HepG2 (cell line): Measurements from ENCODE around the gene C19orf18. TPM values are rescaled to one million over a fixed set of nuclear protein-coding genes. Genes with fewer than 3 reads are reported as not detected.
A peak's percentile ranks its signal among the peaks of the same experiment; 100 is the strongest.

Experiments used
- CC2D1A ChIP-seq: sonication (generic); formaldehyde crosslinking; IDR thresholded peaks from 2 replicates; pipeline ENCODE4 v1.8.1; 2023; ENCODE audit warnings: mild to moderate bottlenecking, missing genetic modification reagents
- DBP ChIP-seq: sonication (generic); formaldehyde crosslinking; IDR thresholded peaks from 2 replicates; pipeline ENCODE4 v1.4.0; 2020; ENCODE audit warnings: missing genetic modification reagents; ENCODE audit errors: not compliant biosample characterization
- ESRRA ChIP-seq: sonication (generic); formaldehyde crosslinking; IDR thresholded peaks from 2 replicates; pipeline ENCODE4 v1.5.1; 2020; ENCODE audit warnings: mild to moderate bottlenecking, low read depth, missing genetic modification reagents
- FOSL1 ChIP-seq: sonication (generic); formaldehyde crosslinking; IDR thresholded peaks from 2 replicates; pipeline ENCODE4 v1.9.0; 2021; ENCODE audit warnings: missing genetic modification reagents, borderline replicate concordance
- FOXC1 ChIP-seq: sonication (generic); formaldehyde crosslinking; IDR thresholded peaks from 2 replicates; pipeline ENCODE4 v1.8.0; 2022; ENCODE audit warnings: mild to moderate bottlenecking, missing genetic modification reagents, borderline replicate concordance
- GPBP1L1 ChIP-seq: sonication (generic); formaldehyde crosslinking; IDR thresholded peaks from 2 replicates; pipeline ENCODE4 v1.5.0; 2020; ENCODE audit warnings: mild to moderate bottlenecking, missing genetic modification reagents
- HNRNPK ChIP-seq: fragments of 200-400 bp; formaldehyde crosslinking; IDR thresholded peaks from 2 replicates; pipeline ENCODE4 v1.6.1; 2018; ENCODE audit warnings: low read length, low read depth, moderate library complexity, mild to moderate bottlenecking; ENCODE audit not compliant: poor library complexity, severe bottlenecking
- MLXIP ChIP-seq: sonication (generic); formaldehyde crosslinking; IDR thresholded peaks from 2 replicates; pipeline ENCODE4 v1.9.0; 2021; ENCODE audit warnings: missing genetic modification reagents, borderline replicate concordance
- NFKBIZ ChIP-seq: IDR thresholded peaks from 2 replicates; pipeline ENCODE4 v1.6.1; 2018; ENCODE audit warnings: missing genetic modification reagents, missing compliant biosample characterization
- NR1H2 ChIP-seq: sonication (generic); formaldehyde crosslinking; IDR thresholded peaks from 2 replicates; pipeline ENCODE4 v1.8.1; 2022; ENCODE audit warnings: low read depth, missing genetic modification reagents, borderline replicate concordance
- PATZ1 ChIP-seq: sonication (generic); formaldehyde crosslinking; IDR thresholded peaks from 2 replicates; pipeline ENCODE4 v1.4.0; 2020; ENCODE audit warnings: missing genetic modification reagents
- PAX8 ChIP-seq: sonication (generic); formaldehyde crosslinking; IDR thresholded peaks from 2 replicates; pipeline ENCODE4 v1.8.0; 2022; ENCODE audit warnings: mild to moderate bottlenecking, missing genetic modification reagents, borderline replicate concordance
- RBM39 ChIP-seq: fragments of 200-400 bp; formaldehyde crosslinking; IDR thresholded peaks from one replicate; pipeline ENCODE4 v1.6.1; 2018; ENCODE audit warnings: antibody characterized with exemption, mild to moderate bottlenecking, low read depth, low read length; ENCODE audit not compliant: poor library complexity, severe bottlenecking
- RFX5 ChIP-seq: IDR thresholded peaks from 2 replicates; pipeline ENCODE4 v1.6.1; 2011; ENCODE audit warnings: low read depth, low read length, improper control_type of control experiment
- U2AF1 ChIP-seq: fragments of 200-400 bp; formaldehyde crosslinking; optimal IDR thresholded peaks from 2 replicates; pipeline ENCODE3; 2017; ENCODE audit warnings: mild to moderate bottlenecking, low read depth, low read length
- ZNF282 ChIP-seq: fragments of 450-650 bp; IDR thresholded peaks from 2 replicates; pipeline ENCODE4 v1.6.1; 2018; ENCODE audit not compliant: partially characterized antibody
- ZNF34 ChIP-seq: sonication (generic); formaldehyde crosslinking; IDR thresholded peaks from 2 replicates; pipeline ENCODE4 v1.4.0; 2020; ENCODE audit warnings: mild to moderate bottlenecking, missing genetic modification reagents, borderline replicate concordance
- polyA plus RNA-seq, 8 experiments: library from polyadenylated mRNA; depleted of rRNA in 3 of 8; stranded (reverse) in 7 of 8; unstranded in 1 of 8; fragments of >200 nt; fragmentation: Illumina TruSeq in 4 of 8; extraction: Trizol in 4 of 8; gene quantifications; 2 replicates each; pipeline versions ENCODE4 v1.2.1 to v1.2.3, GENCODE V29; 2011 to 2016; ENCODE audit warnings: low read depth in 4 of 8, missing spikeins in 1 of 8, mixed read lengths in 1 of 8; ENCODE audit not compliant: insufficient read depth in 1 of 8
- total RNA-seq, 5 experiments: library from RNA; depleted of rRNA; stranded (reverse); fragments of >200 nt; fragmentation: Illumina TruSeq; extraction: Trizol; gene quantifications; 2 replicates each; pipeline ENCODE4 v1.2.3, GENCODE V29; 2016; ENCODE audit warnings: low read depth in 1 of 5
- TF ChIP-seq, protein P1 (sequence below): fragments of 450-650 bp; IDR thresholded peaks from 2 replicates; pipeline ENCODE4 v1.6.1; 2017; ENCODE audit warnings: mild to moderate bottlenecking

C19orf18 gene
- total and polyA plus RNA-seq, 2 of the 13 experiments (the other 11 are each of a cell fraction or from before 2014, with no cell fraction given): 0.38 to 0.55 TPM

DNA sequence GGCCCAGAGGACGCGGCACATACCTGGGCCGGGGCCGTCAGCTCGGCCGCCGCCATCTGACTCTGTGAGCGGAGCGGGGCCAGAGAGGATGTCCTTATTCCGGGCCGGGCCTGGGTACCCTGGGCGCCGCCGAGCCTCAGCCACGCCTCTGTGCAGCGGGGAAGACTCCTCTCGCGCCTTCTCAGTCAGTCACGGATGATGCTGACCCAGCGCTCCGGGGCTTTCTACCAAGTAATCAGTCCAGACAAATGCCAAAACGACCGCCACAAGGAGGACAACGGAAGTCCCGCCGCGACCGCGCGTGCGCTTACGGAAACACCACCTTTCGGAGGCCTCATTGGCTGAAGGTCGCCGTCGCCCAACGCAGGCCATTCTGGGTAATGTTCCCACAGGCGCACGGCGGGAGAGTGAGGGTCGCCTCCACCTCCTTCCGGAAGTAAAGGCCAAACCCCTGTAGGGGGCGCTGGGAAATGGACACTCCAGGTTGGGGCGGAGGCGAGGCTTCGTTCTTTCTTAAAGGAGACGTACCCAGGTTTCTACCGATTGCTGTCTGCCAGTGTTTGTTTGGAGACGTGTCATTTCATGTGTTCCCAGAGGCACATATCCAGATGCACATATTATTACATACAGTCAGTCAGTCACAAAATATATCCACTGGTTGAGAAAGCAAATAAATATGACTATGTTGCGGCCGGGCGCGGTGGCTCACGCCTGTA, 26.8 kb downstream of the C19orf18 start, which contains the start of gene ZNF256 (continued):
- TF ChIP-seq MLXIP (CRISPR knock-in tag): no peak
- TF ChIP-seq GPBP1L1 (CRISPR knock-in tag): no peak
- TF ChIP-seq PAX8 (CRISPR knock-in tag): 0 out of 2 replicates have a peak, but pooled peaks have one; percentile 50
- no peak for TF ChIP-seq ZNF282
- TF ChIP-seq RBM39: no peak
- TF ChIP-seq PATZ1 (CRISPR knock-in tag): peak; percentile 49; the same call in 1 of the 2 replicates
- TF ChIP-seq FOXC1 (CRISPR knock-in tag): peak; percentile 88
- no peak for TF ChIP-seq NR1H2 (CRISPR knock-in tag)
- TF ChIP-seq RFX5: no peak
- 0 out of 2 replicates have a peak, but pooled peaks have one; percentile 54 for TF ChIP-seq ZNF34 (CRISPR knock-in tag)
- no peak for TF ChIP-seq DBP (CRISPR knock-in tag)
- TF ChIP-seq U2AF1: peak; percentile 66
- TF ChIP-seq FOSL1 (CRISPR knock-in tag): no peak
- no peak for TF ChIP-seq HNRNPK
- TF ChIP-seq NFKBIZ (CRISPR knock-in tag): no peak
- TF ChIP-seq CC2D1A (CRISPR knock-in tag): no peak
- TF ChIP-seq, protein P1, sequence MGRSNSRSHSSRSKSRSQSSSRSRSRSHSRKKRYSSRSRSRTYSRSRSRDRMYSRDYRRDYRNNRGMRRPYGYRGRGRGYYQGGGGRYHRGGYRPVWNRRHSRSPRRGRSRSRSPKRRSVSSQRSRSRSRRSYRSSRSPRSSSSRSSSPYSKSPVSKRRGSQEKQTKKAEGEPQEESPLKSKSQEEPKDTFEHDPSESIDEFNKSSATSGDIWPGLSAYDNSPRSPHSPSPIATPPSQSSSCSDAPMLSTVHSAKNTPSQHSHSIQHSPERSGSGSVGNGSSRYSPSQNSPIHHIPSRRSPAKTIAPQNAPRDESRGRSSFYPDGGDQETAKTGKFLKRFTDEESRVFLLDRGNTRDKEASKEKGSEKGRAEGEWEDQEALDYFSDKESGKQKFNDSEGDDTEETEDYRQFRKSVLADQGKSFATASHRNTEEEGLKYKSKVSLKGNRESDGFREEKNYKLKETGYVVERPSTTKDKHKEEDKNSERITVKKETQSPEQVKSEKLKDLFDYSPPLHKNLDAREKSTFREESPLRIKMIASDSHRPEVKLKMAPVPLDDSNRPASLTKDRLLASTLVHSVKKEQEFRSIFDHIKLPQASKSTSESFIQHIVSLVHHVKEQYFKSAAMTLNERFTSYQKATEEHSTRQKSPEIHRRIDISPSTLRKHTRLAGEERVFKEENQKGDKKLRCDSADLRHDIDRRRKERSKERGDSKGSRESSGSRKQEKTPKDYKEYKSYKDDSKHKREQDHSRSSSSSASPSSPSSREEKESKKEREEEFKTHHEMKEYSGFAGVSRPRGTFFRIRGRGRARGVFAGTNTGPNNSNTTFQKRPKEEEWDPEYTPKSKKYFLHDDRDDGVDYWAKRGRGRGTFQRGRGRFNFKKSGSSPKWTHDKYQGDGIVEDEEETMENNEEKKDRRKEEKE: no peak
- no peak; the same call in 1 of the 2 replicates for TF ChIP-seq ESRRA (CRISPR knock-in tag)
